ENCODE results near the gene MTMR3.

GRCh38 chr22:30041475-30041874 lies 158.5 kb downstream of the MTMR3 start:
- no peak for TF ChIP-seq CTCF (IDR thresholded peaks at IDR 0.05)
- no peak for TF ChIP-seq POLR2A (IDR thresholded peaks at IDR 0.05)

Measured in right lobe of liver (tissue), 4 donors.